Endothelial cell of umbilical vein (primary cell): ENCODE measurements around the gene LPIN1. TPM values are rescaled to one million over a fixed set of nuclear protein-coding genes. Genes with fewer than 3 reads are reported as not detected.
A peak's percentile ranks its signal among the peaks of the same experiment; 100 is the strongest.

ENCODE experiments used
- BruUV-seq: library from RNA; stranded (reverse); fragments of 400-500 nt; replicated peaks from 2 replicates; lab custom pipeline; 2021; lab: Mats Ljungman, UMichigan
- CTCF ChIA-PET: fragments of 300-600, 350-600 bp; sonication (Branson Sonifier 250); formaldehyde crosslinking; loops from one replicate; lab custom pipeline; 2021; ENCODE audit warnings: antibody characterized with exemption, inconsistent platforms; lab: Charles Lee
- POLR2A ChIA-PET: fragments of 300-600, 350-600 bp; sonication (Branson Sonifier 250); formaldehyde crosslinking; loops from one replicate; lab custom pipeline; 2021; ENCODE audit warnings: antibody characterized with exemption, inconsistent platforms; lab: Charles Lee
- DNase-seq: peaks from one replicate; pipeline ENCODE4 v3.0.0-alpha.2; 2011; ENCODE audit warnings: low read depth, low spot score
- FAIRE-seq: peaks from 2 replicates; lab custom pipeline; 2011; peaks lifted over from hg19 to GRCh38; lab: Jason Lieb, UNC
- H2AFZ ChIP-seq: 2 replicates; pipeline ENCODE4 v1.6.0; 2012; ENCODE audit warnings: low read depth, low read length, control low read depth, inconsistent platforms
- H3K27ac ChIP-seq: 2 replicates; pipeline ENCODE4 v1.5.1; 2011; ENCODE audit warnings: low read depth, mild to moderate bottlenecking, control low read depth, low read length, moderate library complexity; ENCODE audit not compliant: insufficient read depth
- H3K27me3 ChIP-seq, 2 experiments: 2 replicates each; pipeline versions ENCODE4 v1.6.0 to v1.6.1; 2011; ENCODE audit warnings: low read length in 2 of 2, mixed read lengths in 1 of 2; ENCODE audit not compliant: control insufficient read depth in 2 of 2, insufficient read depth in 2 of 2
- H3K36me3 ChIP-seq, 2 experiments: 2 replicates in 1 of 2; 3 replicates in 1 of 2; pipeline ENCODE4 v1.5.1; 2011; ENCODE audit warnings: low read length in 2 of 2, mild to moderate bottlenecking in 1 of 2, moderate library complexity in 1 of 2; ENCODE audit not compliant: control insufficient read depth in 2 of 2, insufficient read depth in 2 of 2; ENCODE audit errors: extremely low read depth in 1 of 2
- H3K4me1 ChIP-seq: 3 replicates; pipeline ENCODE4 v1.5.1; 2011; ENCODE audit warnings: mild to moderate bottlenecking, low read length; ENCODE audit not compliant: control insufficient read depth, insufficient read depth; ENCODE audit errors: extremely low read depth
- H3K4me2 ChIP-seq: 2 replicates; pipeline ENCODE4 v1.6.1; 2011; ENCODE audit warnings: low read length, control low read depth, mixed read lengths; ENCODE audit not compliant: insufficient read depth
- H3K4me3 ChIP-seq, 3 experiments: fragments of 200-600 bp in 1 of 3; sonication (generic), shearing (Covaris generic) in 1 of 3; replicated peaks in 1 of 3; 2 replicates each; pipeline ENCODE4 v1.5.1; 2011 to 2016; ENCODE audit warnings: control low read depth in 3 of 3, low read length in 3 of 3, mild to moderate bottlenecking in 2 of 3, inconsistent platforms in 1 of 3, low read depth in 1 of 3, moderate library complexity in 1 of 3; ENCODE audit not compliant: insufficient read depth in 1 of 3
- H3K79me2 ChIP-seq: 2 replicates; pipeline ENCODE4 v1.6.0; 2012; ENCODE audit warnings: low read length, inconsistent platforms; ENCODE audit not compliant: control insufficient read depth, insufficient read depth
- H3K9ac ChIP-seq: replicated peaks from 2 replicates; pipeline ENCODE3; 2011; ENCODE audit warnings: low read length, control low read depth; ENCODE audit not compliant: insufficient read depth; ENCODE audit errors: extremely low read depth
- H3K9me1 ChIP-seq: replicated peaks from 3 replicates; pipeline ENCODE4 v1.6.0; 2011; ENCODE audit warnings: mild to moderate bottlenecking, low read length; ENCODE audit not compliant: control insufficient read depth, insufficient read depth; ENCODE audit errors: extremely low read depth
- H3K9me3 ChIP-seq: replicated peaks from 2 replicates; pipeline ENCODE4 v1.5.1; 2012; ENCODE audit warnings: low read length, inconsistent platforms; ENCODE audit not compliant: control insufficient read depth, insufficient read depth
- H4K20me1 ChIP-seq: replicated peaks from 2 replicates; pipeline ENCODE3; 2011; ENCODE audit warnings: mild to moderate bottlenecking, low read length; ENCODE audit not compliant: control insufficient read depth, insufficient read depth; ENCODE audit errors: extremely low read depth
- EZH2 ChIP-seq: IDR thresholded peaks from 2 replicates; pipeline ENCODE4 v1.6.1; 2012; ENCODE audit warnings: borderline replicate concordance, low read depth, mild to moderate bottlenecking, moderate library complexity, low read length, inconsistent platforms; ENCODE audit not compliant: severe bottlenecking
- FOS ChIP-seq: IDR thresholded peaks from 2 replicates; pipeline ENCODE4 v1.6.1; 2011; ENCODE audit warnings: mild to moderate bottlenecking, low read length, moderate library complexity, borderline replicate concordance; ENCODE audit not compliant: insufficient read depth
- GATA2 ChIP-seq: IDR thresholded peaks from 2 replicates; pipeline ENCODE4 v1.7.0; 2011; ENCODE audit warnings: low read depth, mild to moderate bottlenecking, moderate library complexity, mixed read lengths, low read length; ENCODE audit not compliant: insufficient read length, insufficient read depth
- JUN ChIP-seq: IDR thresholded peaks from 2 replicates; pipeline ENCODE4 v1.6.1; 2011; ENCODE audit warnings: borderline replicate concordance, low read depth; ENCODE audit not compliant: insufficient read length, insufficient read depth
- MYC ChIP-seq: IDR thresholded peaks from one replicate; pipeline ENCODE4 v1.6.1; 2011; ENCODE audit warnings: mild to moderate bottlenecking, low read depth, low read length
- POLR2A ChIP-seq: IDR thresholded peaks from 2 replicates; pipeline ENCODE4 v1.6.1; 2012; ENCODE audit warnings: low read depth, mild to moderate bottlenecking, control low read depth, low read length
- POLR2AphosphoS5 ChIP-seq: IDR thresholded peaks from 2 replicates; pipeline ENCODE4 v1.6.1; 2012; ENCODE audit warnings: low read depth, mild to moderate bottlenecking, control low read depth, low read length, moderate library complexity; ENCODE audit not compliant: insufficient read depth
- dilution Hi-C: fragments of 300-500 bp; cut with MboI; formaldehyde crosslinking; loops from one replicate; pipeline ENCODE4 v1.15.0; 2019; ENCODE audit warnings: low sequenced_read_pairs; ENCODE audit not compliant: extremely low pct_ligation_motif_present
- intact Hi-C: fragments of 100-400 bp; cut with micrococcal nuclease; formaldehyde crosslinking; loops from one replicate; pipeline ENCODE4 v1.10.0; 2022
- polyA plus RNA-seq, 4 experiments: library from polyadenylated mRNA; depleted of rRNA in 3 of 4; stranded (reverse) in 3 of 4; unstranded in 1 of 4; fragments of >200 nt; gene quantifications; 2 replicates each; pipeline versions ENCODE4 v1.2.1 to v1.2.3, GENCODE V29; 2011 to 2012; ENCODE audit warnings: missing spikeins in 1 of 4
- total RNA-seq: library from RNA; stranded (reverse); gene quantifications from 2 replicates; pipeline ENCODE4 v1.2.3, GENCODE V29; 2021
- TF ChIP-seq, protein P1 (sequence below), 2 donors: IDR thresholded peaks; 1 replicate in 1 of 2; 2 replicates in 1 of 2; pipeline ENCODE4 v1.5.1; 2011; ENCODE audit warnings: low read length in 2 of 2, mild to moderate bottlenecking in 2 of 2, moderate library complexity in 2 of 2, control low read depth in 1 of 2, inconsistent platforms in 1 of 2, low read depth in 1 of 2; ENCODE audit not compliant: insufficient read depth in 1 of 2; ENCODE audit errors: extremely low read depth in 1 of 2
- TF ChIP-seq, protein P2 (sequence below): IDR thresholded peaks from 2 replicates; pipeline ENCODE4 v1.6.1; 2011; ENCODE audit not compliant: insufficient read depth, insufficient read length

The LPIN1 gene
- total and polyA plus RNA-seq, 2 donors (not counting 3 experiments of a cell fraction or from before 2014, with no cell fraction given) = 26.6 to 80.4 TPM

DNA sequence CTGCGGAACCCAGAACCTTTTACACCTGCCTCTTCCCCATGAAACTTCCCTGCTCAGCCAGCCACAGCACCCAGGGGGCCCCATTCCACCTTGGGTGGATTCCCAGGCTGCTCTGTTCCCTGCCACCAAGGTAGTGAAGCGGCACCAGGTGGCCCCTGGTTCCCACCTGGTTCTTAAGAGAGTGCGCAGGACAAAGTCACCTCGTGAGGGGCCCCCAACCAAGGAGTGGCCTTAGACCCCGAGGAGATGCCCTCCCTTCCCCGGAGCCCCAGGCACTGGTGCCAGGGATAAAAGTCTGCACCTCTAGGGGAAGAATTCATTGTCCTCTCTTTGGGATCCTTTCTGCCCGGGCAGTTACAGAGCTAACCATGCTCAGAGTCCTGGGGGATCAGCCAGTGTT, 3.1 kb upstream of the LPIN1 start:
- no peak for FAIRE-seq
- intact Hi-C loops = loop anchor here (10.0 kb wide), 3 partner anchors 279 to 809 kb away; partner anchors contain the start of gene E2F6
- BruUV-seq = TSS peak; percentile 62

DNA sequence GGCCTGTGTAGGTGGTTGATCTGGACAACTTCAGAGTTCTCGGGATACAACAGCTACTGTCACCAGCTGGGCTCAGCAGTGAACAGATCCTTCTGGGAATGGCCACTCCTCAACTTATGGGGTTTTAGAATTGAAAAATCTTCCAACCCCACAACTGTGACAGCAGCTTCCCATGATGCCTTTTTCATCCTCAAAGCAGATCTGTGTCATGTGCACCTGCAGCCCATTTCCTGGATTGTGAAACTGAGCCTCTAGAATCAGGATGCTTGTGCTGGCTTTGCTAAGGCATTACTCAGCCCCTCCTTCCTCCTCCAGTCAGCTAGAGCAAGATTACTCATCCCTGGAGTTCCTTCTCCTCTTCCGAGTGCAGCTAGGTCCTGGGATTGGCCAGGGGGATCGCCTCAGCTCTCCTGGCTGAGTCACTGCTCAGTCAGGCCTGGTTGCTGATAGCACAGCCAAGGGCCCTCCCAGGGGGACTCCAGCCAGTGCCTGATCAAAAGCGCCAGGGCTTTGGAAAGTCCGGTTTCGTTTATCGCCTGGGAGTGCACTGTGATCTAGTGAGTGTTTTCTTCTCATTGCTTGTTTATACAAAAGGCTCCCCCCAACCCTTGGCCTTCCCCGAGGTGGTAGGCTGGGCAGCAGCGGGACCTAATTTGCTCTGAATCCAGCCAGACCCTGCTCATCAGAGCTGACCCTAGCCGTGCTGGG, 2.4 kb upstream of the LPIN1 start:
- peaks cover 55% of the 10 kb centered on the region for H3K4me1 ChIP-seq
- dilution Hi-C loops = no loop called here
- POLR2A ChIA-PET = interaction anchor here (0.6 to 2.0 kb wide), 3 partner anchors 10 to 56 kb away, joined by 3 to 7 read pairs (median 4); no protein-coding TSS in a partner anchor
- CTCF ChIA-PET = interaction anchor here (0.7 to 5.0 kb wide), 16 partner anchors 8 to 1263 kb away, joined by 3 to 69 read pairs (median 6); no protein-coding TSS in a partner anchor
- no peaks in the 10 kb centered on the region for H3K27me3 ChIP-seq
- no peaks in the 10 kb centered on the region for H4K20me1 ChIP-seq
- DNase-seq (peak; percentile 99), FAIRE-seq (peak; percentile 100)
- H3K4me3 ChIP-seq = peak overlapping the region in 1 of 3 experiments; percentile 20
- H3K9me1 ChIP-seq = no peaks in the 10 kb centered on the region
- TF ChIP-seq MYC (no peak), EZH2 (no peak), POLR2AphosphoS5 (peak; percentile 92), GATA2 (peak; percentile 77), FOS (peak; percentile 100), POLR2A (no peak), JUN (peak; percentile 95)
- TF ChIP-seq, protein P1, sequence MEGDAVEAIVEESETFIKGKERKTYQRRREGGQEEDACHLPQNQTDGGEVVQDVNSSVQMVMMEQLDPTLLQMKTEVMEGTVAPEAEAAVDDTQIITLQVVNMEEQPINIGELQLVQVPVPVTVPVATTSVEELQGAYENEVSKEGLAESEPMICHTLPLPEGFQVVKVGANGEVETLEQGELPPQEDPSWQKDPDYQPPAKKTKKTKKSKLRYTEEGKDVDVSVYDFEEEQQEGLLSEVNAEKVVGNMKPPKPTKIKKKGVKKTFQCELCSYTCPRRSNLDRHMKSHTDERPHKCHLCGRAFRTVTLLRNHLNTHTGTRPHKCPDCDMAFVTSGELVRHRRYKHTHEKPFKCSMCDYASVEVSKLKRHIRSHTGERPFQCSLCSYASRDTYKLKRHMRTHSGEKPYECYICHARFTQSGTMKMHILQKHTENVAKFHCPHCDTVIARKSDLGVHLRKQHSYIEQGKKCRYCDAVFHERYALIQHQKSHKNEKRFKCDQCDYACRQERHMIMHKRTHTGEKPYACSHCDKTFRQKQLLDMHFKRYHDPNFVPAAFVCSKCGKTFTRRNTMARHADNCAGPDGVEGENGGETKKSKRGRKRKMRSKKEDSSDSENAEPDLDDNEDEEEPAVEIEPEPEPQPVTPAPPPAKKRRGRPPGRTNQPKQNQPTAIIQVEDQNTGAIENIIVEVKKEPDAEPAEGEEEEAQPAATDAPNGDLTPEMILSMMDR (IDR thresholded peaks at IDR 0.05; ENCODE audit: extremely low read depth in 1 of 2, insufficient read depth in 1 of 2, low read depth in 1 of 2, low read length in 2 of 2) = no peak
- TF ChIP-seq, protein P2, sequence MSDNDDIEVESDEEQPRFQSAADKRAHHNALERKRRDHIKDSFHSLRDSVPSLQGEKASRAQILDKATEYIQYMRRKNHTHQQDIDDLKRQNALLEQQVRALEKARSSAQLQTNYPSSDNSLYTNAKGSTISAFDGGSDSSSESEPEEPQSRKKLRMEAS = peak; percentile 9
- H3K9ac ChIP-seq = peak overlapping the region; percentile 49
- peak overlapping the region; percentile 59 for H3K4me2 ChIP-seq
- H3K9me3 ChIP-seq = no peaks in the 10 kb centered on the region
- H3K79me2 ChIP-seq = peaks cover 24% of the 10 kb centered on the region
- BruUV-seq = no TSS peak
- no peaks in the 10 kb centered on the region for H3K36me3 ChIP-seq
- intact Hi-C loops = loop anchor here (1.0 to 10.0 kb wide), 9 partner anchors 9 to 809 kb away; partner anchors contain the start of gene E2F6
- peak overlapping the region; percentile 82 for H3K27ac ChIP-seq
- peak overlapping the region; percentile 71 for H2AFZ ChIP-seq

More for the DNA sequence above, 3.1 kb upstream of the LPIN1 start:
- Histone ChIP-seq H3K4me1 (peaks cover 53% of the 10 kb centered on the region), H3K9me3 (no peaks in the 10 kb centered on the region), H3K9me1 (no peaks in the 10 kb centered on the region), H3K4me3 (no peak overlapping the region), H4K20me1 (no peaks in the 10 kb centered on the region), H3K27me3 (no peaks in the 10 kb centered on the region), H3K79me2 (peaks cover 18% of the 10 kb centered on the region), H2AFZ (no peak overlapping the region), H3K27ac (peak overlapping the region; percentile 21), H3K4me2 (no peak overlapping the region), H3K9ac (no peak overlapping the region), H3K36me3 (no peaks in the 10 kb centered on the region)
- no peak for TF ChIP-seq EZH2
- dilution Hi-C loops = no loop called here
- POLR2A ChIA-PET = interaction anchor here (0.6 to 2.0 kb wide), 3 partner anchors 11 to 55 kb away, joined by 3 to 7 read pairs (median 4); no protein-coding TSS in a partner anchor
- no peak for DNase-seq
- CTCF ChIA-PET = interaction anchor here (1.0 to 5.0 kb wide), 11 partner anchors 11 to 1264 kb away, joined by 3 to 69 read pairs (median 14); no protein-coding TSS in a partner anchor
